Activated CD4-positive, alpha-beta T cell treated with anti-CD3 and anti-CD28 coated beads, Interleukin-2, amount 10 ng/mL, durations not matched to agents 24 days and 14 days (primary cell): ENCODE measurements around the gene SCFD2. TPM values are rescaled to one million over a fixed set of nuclear protein-coding genes. Genes with fewer than 3 reads are reported as not detected.
"Not testable (repeated sequence)": the region's sequence is repeated elsewhere in the genome, so short reads cannot be mapped to it uniquely, and the experiment has no call there.

ENCODE experiments used
- DNase-seq: peaks from one replicate; pipeline ENCODE4 v3.0.0; 2022
- H3K27ac Mint-ChIP-seq: one replicate; pipeline ENCODE4 v1.8.0; 2022; ENCODE audit warnings: mild to moderate bottlenecking, mixed read lengths
- H3K27me3 Mint-ChIP-seq: one replicate; pipeline ENCODE4 v1.8.0; 2022; ENCODE audit warnings: mixed read lengths
- H3K36me3 Mint-ChIP-seq: one replicate; pipeline ENCODE4 v1.8.0; 2022; ENCODE audit warnings: low read depth, mild to moderate bottlenecking, mixed read lengths
- H3K4me1 Mint-ChIP-seq: one replicate; pipeline ENCODE4 v1.8.0; 2021; ENCODE audit warnings: mixed read lengths
- H3K4me3 Mint-ChIP-seq: one replicate; pipeline ENCODE4 v1.8.0; 2022; ENCODE audit warnings: mild to moderate bottlenecking, moderate library complexity, mixed read lengths
- H3K9me3 Mint-ChIP-seq: one replicate; pipeline ENCODE4 v1.8.0; 2021; ENCODE audit warnings: mixed read lengths
- intact Hi-C: fragments of 100-400 bp; cut with micrococcal nuclease; formaldehyde crosslinking; loops from one replicate; pipeline ENCODE4 v1.15.1; 2023
- total RNA-seq: library from RNA; stranded (reverse); gene quantifications from 2 replicates; pipeline ENCODE4 v1.2.3, GENCODE V29; 2022

SCFD2 gene
- total RNA-seq, 1 donor from 2014 or later, result 39.9 TPM

DNA sequence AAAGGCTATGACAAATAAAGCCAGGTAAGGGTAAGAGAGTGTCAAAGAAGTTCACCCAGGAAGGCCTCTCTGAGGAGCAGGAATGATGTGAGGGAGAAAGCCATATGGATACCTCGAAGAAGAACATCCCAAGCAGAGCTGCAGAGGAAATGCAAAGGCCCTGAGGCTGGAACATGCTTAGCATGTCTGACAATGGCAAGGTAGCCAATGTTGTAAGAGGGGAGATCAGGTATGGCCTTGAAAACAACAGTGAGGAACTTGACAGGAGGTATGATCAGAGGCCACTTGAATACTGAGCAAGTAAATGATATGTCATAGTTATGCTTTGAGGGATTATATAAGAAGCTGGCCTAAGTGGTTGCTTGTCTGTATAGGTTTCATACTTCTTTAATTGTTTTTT is 3.8 kb downstream of the SCFD2 start:
- H3K4me1 Mint-ChIP-seq, result peaks cover 45% of the 10 kb centered on the region
- no peaks in the 10 kb centered on the region for H3K27me3 Mint-ChIP-seq
- H3K36me3 Mint-ChIP-seq, result peaks cover 30% of the 10 kb centered on the region
- intact Hi-C loops, result loop anchor here (10.0 kb wide), 1 partner anchor 347 kb away; no protein-coding TSS in a partner anchor
- peak overlapping the region; percentile 68 for H3K4me3 Mint-ChIP-seq
- H3K27ac Mint-ChIP-seq, result no peak overlapping the region
- H3K9me3 Mint-ChIP-seq, result no peaks in the 10 kb centered on the region
- no peak for DNase-seq

DNA sequence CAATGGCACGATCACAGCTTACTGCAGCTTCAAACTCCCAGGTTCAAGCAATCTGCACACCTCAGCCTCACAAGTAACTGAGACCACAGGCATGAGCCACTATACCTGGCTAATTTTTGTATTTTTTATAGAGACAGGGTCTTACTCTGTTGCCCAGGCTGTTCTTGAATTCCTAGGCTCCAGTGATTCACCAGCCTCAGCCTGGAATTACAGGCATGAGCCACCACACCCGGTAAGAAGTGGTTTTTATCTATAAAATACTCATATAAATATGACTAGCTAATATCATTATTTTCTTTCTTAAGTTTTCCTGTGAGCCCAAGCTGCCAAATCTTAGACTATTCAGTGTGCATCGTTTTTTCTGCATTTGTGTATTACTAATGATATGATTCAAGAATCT is 4.4 kb downstream of the SCFD2 start:
- H3K4me3 Mint-ChIP-seq, result no peak overlapping the region
- peaks cover 43% of the 10 kb centered on the region for H3K4me1 Mint-ChIP-seq

DNA sequence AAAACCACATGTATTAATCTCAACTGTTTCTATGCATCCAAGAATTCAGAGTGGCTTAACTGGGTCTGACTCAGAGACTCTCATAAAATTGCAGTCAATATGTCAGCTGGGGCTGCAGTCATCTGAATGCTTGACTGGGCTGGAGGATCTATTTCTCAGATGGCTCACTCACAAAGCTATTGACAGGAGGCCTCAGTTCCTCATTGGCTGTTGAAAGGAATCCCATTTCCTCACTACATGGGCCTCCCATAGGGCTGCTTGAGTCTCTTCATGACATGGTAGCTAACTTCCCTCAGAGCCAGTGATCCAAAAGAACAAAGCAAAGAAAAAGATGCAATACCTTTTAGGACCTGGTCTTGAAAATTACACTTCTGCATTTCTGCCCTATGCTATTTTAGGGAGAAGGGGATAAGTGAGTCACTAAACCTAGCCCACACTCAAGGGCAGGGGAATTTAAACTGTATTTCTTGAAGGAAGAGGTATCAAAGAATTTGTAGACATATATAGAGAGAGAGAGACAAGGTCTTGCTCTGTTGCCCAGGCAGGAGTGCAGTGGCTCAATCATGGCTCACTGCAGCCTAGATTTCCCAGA is 9.8 kb downstream of the SCFD2 start:
- intact Hi-C loops, result no loop called here
- Mint-ChIP-seq H3K27ac (no peak overlapping the region), H3K9me3 (peaks cover 3% of the 10 kb centered on the region), H3K27me3 (no peaks in the 10 kb centered on the region), H3K36me3 (peaks cover 44% of the 10 kb centered on the region), H3K4me1 (peaks cover 25% of the 10 kb centered on the region), H3K4me3 (no peak overlapping the region)
- DNase-seq, result peak; percentile 26

More for the DNA sequence above, 4.4 kb downstream of the SCFD2 start:
- no peaks in the 10 kb centered on the region for H3K9me3 Mint-ChIP-seq
- H3K27ac Mint-ChIP-seq, result no peak overlapping the region
- H3K36me3 Mint-ChIP-seq, result peaks cover 30% of the 10 kb centered on the region
- intact Hi-C loops, result loop anchor here (10.0 kb wide), 1 partner anchor 347 kb away; no protein-coding TSS in a partner anchor
- no peaks in the 10 kb centered on the region for H3K27me3 Mint-ChIP-seq
- no peak for DNase-seq

DNA sequence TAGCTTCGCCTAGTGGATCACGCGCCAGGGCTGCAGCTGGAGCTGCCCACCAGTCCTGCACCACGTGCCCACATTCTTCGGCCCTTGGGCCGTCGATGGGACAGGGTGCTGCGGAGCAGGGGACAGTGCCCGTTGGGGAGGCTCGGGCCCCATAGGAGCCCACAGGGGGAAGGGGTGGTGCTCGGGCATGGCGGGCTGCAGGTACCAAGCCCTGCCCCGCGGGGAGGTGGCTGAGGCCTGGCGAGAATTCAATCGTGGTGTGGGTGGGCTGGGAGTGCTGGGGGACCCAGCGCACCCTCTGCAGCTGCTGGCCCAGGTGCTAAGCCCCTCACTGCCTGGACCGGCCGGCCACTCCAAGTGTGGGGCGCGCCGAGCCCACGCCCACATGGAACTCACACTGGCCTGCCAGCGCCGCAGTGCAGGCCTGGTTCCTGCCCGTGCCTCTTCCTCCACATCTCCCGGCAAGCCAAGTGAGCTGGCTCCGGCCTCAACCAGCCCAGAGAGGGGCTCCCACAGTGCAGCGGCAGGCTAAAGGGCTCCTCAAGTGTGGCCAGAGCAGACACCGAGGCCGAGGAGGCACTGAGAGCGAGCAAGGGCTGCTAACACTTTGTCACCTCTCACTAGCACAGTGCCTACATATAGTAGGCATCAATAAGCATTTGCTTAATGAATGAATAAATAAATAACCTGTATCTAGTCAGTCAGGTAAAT is 11.7 kb downstream of the SCFD2 start:
- Mint-ChIP-seq H3K4me3 (no peak overlapping the region), H3K27me3 (no peaks in the 10 kb centered on the region), H3K36me3 (peaks cover 40% of the 10 kb centered on the region), H3K9me3 (peaks cover 3% of the 10 kb centered on the region), H3K27ac (no peak overlapping the region), H3K4me1 (peaks cover 11% of the 10 kb centered on the region)
- intact Hi-C loops, result no loop called here
- DNase-seq, result peak; percentile 20

DNA sequence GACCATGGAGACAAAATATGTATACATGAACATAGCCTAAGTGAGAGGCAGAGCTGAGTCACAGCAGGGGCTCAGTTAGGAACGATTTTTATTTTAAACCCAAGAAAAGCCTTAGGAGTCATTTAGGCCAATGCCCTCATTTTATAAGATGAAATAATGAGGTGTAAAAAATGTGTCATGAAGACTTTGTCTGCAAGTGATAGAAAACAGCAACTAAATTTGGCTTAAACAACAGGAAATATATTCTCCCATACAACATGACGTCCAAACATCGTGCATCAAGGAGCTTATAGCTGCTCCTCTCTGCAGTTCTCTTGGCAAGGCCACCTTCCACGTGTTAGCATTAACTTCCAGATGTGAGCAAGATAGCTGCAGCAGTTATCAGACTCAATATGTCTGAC is 16.8 kb downstream of the SCFD2 start:
- intact Hi-C loops, result no loop called here
- Mint-ChIP-seq H3K9me3 (no peaks in the 10 kb centered on the region), H3K4me3 (no peak overlapping the region), H3K27me3 (no peaks in the 10 kb centered on the region), H3K27ac (no peak overlapping the region), H3K36me3 (peaks cover 50% of the 10 kb centered on the region), H3K4me1 (no peaks in the 10 kb centered on the region)
- no peak for DNase-seq

DNA sequence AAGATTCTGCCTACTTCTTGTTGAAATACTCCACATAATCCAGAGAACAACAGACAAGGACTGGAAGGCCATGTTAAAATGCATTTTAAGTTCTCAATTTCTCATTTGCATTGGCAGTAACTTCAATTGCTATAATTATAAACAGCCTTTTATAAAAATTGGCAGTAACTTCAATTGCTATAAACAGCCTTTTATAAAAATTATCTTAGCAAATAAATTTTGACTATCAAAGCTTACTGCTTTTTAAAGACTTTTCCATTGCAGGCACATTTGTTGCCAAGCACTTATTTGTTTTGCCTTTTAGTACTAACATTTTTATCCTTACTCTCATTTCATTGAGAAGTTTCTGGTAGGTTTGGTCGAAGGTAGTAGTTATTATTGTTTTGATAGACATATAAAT is 17.8 kb downstream of the SCFD2 start:
- Mint-ChIP-seq H3K4me1 (no peaks in the 10 kb centered on the region), H3K9me3 (no peaks in the 10 kb centered on the region), H3K27me3 (no peaks in the 10 kb centered on the region), H3K27ac (no peak overlapping the region), H3K36me3 (peaks cover 49% of the 10 kb centered on the region), H3K4me3 (no peak overlapping the region)
- no peak for DNase-seq
- intact Hi-C loops, result no loop called here

DNA sequence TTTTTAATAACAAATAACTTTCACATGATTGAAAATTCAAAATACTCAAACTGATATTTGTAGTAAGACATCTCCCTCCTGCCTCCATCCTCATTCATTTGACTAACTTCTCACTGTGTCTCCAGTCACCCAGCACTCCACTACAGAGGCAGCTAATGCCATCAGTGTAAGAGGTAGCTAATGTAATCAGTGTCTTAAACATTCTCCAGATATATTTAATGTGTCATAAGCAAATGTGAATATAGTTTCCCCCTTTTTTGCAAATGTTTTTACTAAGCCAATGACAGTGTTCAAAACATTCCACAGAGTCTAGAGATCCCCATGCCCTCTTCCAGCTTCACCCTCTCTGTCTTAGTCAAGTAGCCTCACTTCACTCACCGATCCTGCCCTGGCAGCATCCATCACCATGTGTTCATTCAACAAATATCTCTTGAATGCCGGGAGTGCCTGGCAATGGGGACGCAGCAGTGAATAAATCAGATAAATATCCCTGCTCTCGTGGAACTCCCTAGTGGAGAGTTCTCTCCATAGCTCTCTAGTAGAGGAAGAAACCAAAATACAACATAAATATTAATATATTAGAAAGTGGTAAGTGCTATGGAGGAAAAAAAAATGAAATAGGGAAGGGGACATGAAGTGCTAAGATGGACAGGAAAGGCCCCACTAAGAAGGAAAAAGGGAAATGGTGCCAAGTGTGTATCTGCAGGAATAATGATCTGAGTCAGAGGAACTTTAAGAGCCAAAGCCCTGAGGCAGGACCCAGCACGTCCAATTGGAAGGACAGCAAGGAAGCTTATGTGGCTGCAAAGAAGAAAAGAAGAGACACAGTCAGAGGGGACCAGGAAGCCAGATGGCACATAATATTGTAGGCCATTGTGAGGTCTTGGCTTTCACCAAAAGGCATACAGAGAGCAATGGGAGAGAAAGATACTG is 18.7 kb downstream of the SCFD2 start:
- intact Hi-C loops, result no loop called here
- Mint-ChIP-seq H3K4me3 (no peak overlapping the region), H3K27ac (no peak overlapping the region), H3K36me3 (peaks cover 43% of the 10 kb centered on the region), H3K27me3 (no peaks in the 10 kb centered on the region), H3K4me1 (no peaks in the 10 kb centered on the region), H3K9me3 (no peaks in the 10 kb centered on the region)
- peak; percentile 42 for DNase-seq

DNA sequence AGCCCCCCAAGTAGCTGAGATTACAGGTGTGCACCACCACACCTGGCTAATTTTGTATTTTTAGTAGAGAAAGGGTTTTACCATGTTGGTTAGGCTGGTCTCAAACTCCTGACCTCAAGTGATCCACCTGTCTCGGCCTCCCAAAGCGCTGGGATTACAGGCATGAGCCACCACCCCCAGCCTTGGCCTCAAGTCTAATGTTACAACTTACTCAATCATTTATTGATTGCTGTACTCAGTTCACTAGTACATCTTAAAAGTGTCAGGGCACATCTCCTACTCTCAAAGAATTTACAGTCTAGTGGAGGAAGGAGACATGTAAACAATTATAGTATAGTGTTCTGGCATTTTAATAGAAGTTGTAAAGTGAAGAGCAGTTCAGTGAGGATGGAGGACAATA is 19.5 kb downstream of the SCFD2 start:
- H3K27me3 Mint-ChIP-seq, H3K4me1 Mint-ChIP-seq, DNase-seq, H3K27ac Mint-ChIP-seq, intact Hi-C loops, H3K9me3 Mint-ChIP-seq, H3K4me3 Mint-ChIP-seq: not testable (repeated sequence)
- H3K36me3 Mint-ChIP-seq, result peaks cover 43% of the 10 kb centered on the region

DNA sequence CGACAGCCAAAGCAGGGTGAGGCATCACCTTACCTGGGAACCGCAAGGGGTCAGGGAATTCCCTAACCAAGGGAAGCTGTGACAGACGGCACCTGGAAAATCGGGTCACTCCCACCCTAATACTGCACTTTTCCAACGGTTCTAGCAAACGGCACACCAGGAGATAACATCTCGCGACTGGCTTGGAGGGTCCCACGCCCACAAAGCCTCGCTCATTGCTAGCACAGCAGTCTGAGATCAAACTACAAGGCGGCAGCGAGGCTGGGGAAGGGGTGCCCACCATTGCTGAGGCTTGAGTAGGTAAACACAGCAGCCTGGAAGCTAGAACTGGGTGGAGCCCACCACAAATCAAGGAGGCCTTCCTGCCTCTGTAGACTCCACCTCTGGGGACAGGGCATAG is 25.7 kb downstream of the SCFD2 start:
- H3K27ac Mint-ChIP-seq, H3K4me3 Mint-ChIP-seq, H3K4me1 Mint-ChIP-seq, H3K9me3 Mint-ChIP-seq, H3K27me3 Mint-ChIP-seq, intact Hi-C loops, DNase-seq: not testable (repeated sequence)
- H3K36me3 Mint-ChIP-seq, result peaks cover 24% of the 10 kb centered on the region

DNA sequence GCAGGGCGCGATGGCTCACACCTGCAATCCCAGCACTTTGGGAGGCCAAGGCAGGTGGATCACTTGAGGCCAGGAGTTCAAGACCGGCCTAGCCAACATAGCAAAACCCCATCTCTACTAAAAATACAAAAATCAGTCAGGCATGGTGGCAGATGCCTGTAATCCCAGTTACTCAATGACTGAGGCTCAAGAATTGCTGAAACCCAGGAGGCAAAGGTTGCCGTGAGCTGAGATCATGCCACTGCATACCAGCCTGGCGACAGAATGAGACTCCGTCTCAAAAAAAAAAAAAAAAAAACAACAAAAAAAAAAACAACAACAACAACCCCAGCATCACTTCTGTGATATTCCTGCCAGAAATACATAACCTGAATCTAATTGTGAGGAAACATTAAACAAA is 30.9 kb downstream of the SCFD2 start:
- intact Hi-C loops, H3K9me3 Mint-ChIP-seq: not testable (repeated sequence)

DNA sequence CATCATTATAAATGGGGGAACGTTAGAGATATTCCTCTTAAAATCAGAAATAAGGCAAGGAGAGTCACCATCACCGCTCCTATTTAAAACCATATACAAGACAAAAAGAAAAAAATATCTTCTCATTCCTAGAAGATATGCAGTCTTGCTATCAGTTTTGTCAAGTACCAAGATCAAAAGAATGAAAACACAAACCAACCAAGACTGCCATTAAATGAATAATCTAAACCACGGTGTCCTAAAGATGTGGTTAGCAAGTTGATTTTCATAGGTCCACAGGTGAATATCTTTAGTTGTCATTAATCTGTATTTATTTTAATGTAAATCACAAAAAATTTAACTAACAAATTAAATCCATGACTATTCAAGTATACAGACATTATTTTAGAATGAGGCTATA is 39.3 kb downstream of the SCFD2 start:
- DNase-seq, result no peak
- Mint-ChIP-seq H3K4me3 (no peak overlapping the region), H3K4me1 (peaks cover 12% of the 10 kb centered on the region), H3K9me3 (peaks cover 5% of the 10 kb centered on the region), H3K27me3 (no peaks in the 10 kb centered on the region), H3K36me3 (peaks cover 16% of the 10 kb centered on the region), H3K27ac (no peak overlapping the region)
- intact Hi-C loops, result no loop called here

More for the DNA sequence above, 30.9 kb downstream of the SCFD2 start:
- not testable (repeated sequence) for H3K27me3 Mint-ChIP-seq, H3K27ac Mint-ChIP-seq, H3K4me1 Mint-ChIP-seq, DNase-seq, H3K4me3 Mint-ChIP-seq
- H3K36me3 Mint-ChIP-seq, result peaks cover 17% of the 10 kb centered on the region

DNA sequence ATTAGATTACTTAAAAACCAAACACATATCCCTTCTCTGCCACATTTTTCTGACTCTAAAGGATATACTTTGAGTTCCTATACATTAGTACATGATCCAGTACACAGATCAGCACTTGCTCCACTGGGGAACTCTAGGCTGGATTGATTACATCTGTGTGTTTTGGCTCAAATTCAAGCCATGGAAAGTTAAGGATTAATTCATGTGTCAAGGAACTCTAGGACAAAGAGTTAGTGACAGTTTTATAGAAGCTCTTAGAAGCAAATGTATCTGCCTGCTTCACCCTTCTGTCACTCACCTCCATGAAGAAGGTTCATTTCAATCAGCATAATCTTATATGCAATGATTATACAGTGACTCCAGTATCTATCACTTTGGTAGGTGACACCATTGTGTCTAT is 43.2 kb downstream of the SCFD2 start:
- Mint-ChIP-seq H3K27ac (no peak overlapping the region), H3K4me3 (no peak overlapping the region), H3K4me1 (peaks cover 16% of the 10 kb centered on the region), H3K27me3 (no peaks in the 10 kb centered on the region), H3K36me3 (peaks cover 13% of the 10 kb centered on the region), H3K9me3 (peaks cover 2% of the 10 kb centered on the region)
- no peak for DNase-seq
- intact Hi-C loops, result no loop called here

DNA sequence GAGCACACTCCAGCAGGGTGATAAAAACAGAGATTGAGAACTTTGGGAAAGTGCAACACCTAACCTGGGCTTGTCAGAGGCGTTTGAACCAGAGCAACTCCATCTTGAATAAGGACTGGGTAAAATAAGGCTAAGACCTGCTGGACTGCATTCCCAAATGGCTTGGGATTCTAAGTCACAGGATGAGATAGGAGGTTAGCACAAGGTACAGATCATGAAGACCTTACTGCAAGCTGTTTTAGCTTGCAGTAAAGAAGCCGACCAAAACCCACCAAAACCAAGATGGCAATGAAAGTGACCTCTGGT is 43.9 kb downstream of the SCFD2 start:
- H3K27ac Mint-ChIP-seq, result no peak overlapping the region
- no peaks in the 10 kb centered on the region for H3K27me3 Mint-ChIP-seq
- H3K4me1 Mint-ChIP-seq, result peaks cover 14% of the 10 kb centered on the region
- peaks cover 6% of the 10 kb centered on the region for H3K36me3 Mint-ChIP-seq
- no peak for DNase-seq
- intact Hi-C loops, result no loop called here
- peaks cover 2% of the 10 kb centered on the region for H3K9me3 Mint-ChIP-seq
- H3K4me3 Mint-ChIP-seq, result no peak overlapping the region
